ENCODE data around the gene RIN1. TPM values are rescaled to one million over a fixed set of nuclear protein-coding genes. Genes with fewer than 3 reads are reported as not detected.

RIN1 gene
- total RNA-seq, 2 experiments from 2014 or later = 2.0 to 2.6 TPM

DNA sequence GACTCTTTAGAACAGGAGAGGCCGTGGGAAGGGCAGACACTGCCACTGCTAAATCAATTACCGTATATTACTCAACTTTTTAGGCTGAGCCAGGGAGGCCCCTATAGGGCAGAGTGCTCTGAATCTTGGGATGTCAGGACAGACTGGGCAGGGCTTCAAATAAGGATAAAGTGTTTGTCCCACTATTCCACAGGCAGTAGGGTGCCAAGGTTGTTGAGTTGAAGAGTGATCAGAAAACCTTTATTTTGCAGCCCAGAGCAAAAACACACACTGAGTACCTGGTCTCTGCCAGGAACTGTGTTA lies 12.8 kb upstream of the RIN1 start:
- Mint-ChIP-seq H3K4me1 (ENCODE audit: low read depth) (peaks cover 29% of the 10 kb centered on the region), H3K36me3 (ENCODE audit: low read depth) (peaks cover 3% of the 10 kb centered on the region), H3K27me3 (ENCODE audit: low read depth) (peaks cover 3% of the 10 kb centered on the region), H3K27ac (no peak overlapping the region), H3K9me3 (no peaks in the 10 kb centered on the region), H3K4me3 (no peak overlapping the region)
- CTCF ChIA-PET = no interaction called here
- intact Hi-C loops (cut with micrococcal nuclease) = loop anchor here (5.0 kb wide), 3 partner anchors 38 to 268 kb away; partner anchors contain the start of genes MRPL11 and RBM14
- DNase-seq = no peak

GRCh38 chr11:66347425-66348276 lies 11.4 kb upstream of the RIN1 start, which contains the start of gene B4GAT1:
Gene B4GAT1, minus strand, starts transcription at chr11:66347629. Its CDS starts 84 bp downstream, at chr11:66347545.
- peak within 1 kb of the TSS; percentile 93 for H3K4me3 Mint-ChIP-seq
- CTCF ChIA-PET = interaction anchor here (0.6 to 5.9 kb wide), 7 partner anchors 8 to 41 kb away, joined by 3 to 32 read pairs (median 4); partner anchors contain the start of gene SLC29A2
- DNase-seq = peak; percentile 93
- no peaks in the 10 kb centered on the region for H3K9me3 Mint-ChIP-seq
- H3K27ac Mint-ChIP-seq = peak within 1 kb of the TSS; percentile 94
- H3K27me3 Mint-ChIP-seq (ENCODE audit: low read depth) = peaks cover 3% of the 10 kb centered on the region
- peaks cover 3% of the 10 kb centered on the region for H3K36me3 Mint-ChIP-seq (ENCODE audit: low read depth)
- H3K4me1 Mint-ChIP-seq (ENCODE audit: low read depth) = peaks cover 43% of the 10 kb centered on the region
- intact Hi-C loops (cut with micrococcal nuclease) = loop anchor here (5.0 kb wide), 3 partner anchors 40 to 270 kb away; partner anchors contain the start of genes MRPL11 and RBM14

GRCh38 chr11:66346476-66347424 lies 10.5 kb upstream of the RIN1 start:
- CTCF ChIA-PET = interaction anchor here (2.1 to 5.9 kb wide), 3 partner anchors 17 to 40 kb away, joined by 7 to 32 read pairs (median 15); no protein-coding TSS in a partner anchor
- intact Hi-C loops (cut with micrococcal nuclease) = loop anchor here (5.0 kb wide), 3 partner anchors 41 to 271 kb away; partner anchors contain the start of genes MRPL11 and RBM14
- Mint-ChIP-seq H3K9me3 (no peaks in the 10 kb centered on the region), H3K4me3 (peak overlapping the region; percentile 93), H3K36me3 (ENCODE audit: low read depth) (peaks cover 4% of the 10 kb centered on the region), H3K4me1 (ENCODE audit: low read depth) (peaks cover 42% of the 10 kb centered on the region), H3K27ac (peak overlapping the region; percentile 63), H3K27me3 (ENCODE audit: low read depth) (peaks cover 3% of the 10 kb centered on the region)
- DNase-seq = no peak

DNA sequence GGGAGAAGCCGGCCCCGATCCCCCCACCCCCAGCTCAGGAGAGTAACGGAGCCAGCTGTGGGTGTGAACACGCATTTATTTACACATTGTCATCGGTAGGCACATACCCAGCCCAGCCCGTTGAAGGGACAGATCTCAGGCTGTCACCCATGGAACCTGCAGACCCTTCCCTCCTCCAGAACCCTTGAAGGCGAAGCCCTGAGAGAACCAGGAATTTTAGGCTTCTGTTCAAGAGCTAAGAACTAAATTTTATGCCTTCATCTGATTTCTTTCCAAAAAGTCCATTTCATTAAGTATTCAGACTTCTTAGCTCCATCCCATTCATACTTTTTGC lies 9.0 kb upstream of the RIN1 start:
- DNase-seq = no peak
- Mint-ChIP-seq H3K36me3 (ENCODE audit: low read depth) (peaks cover 9% of the 10 kb centered on the region), H3K27ac (peak overlapping the region; percentile 85), H3K4me1 (ENCODE audit: low read depth) (peaks cover 42% of the 10 kb centered on the region), H3K27me3 (ENCODE audit: low read depth) (peaks cover 3% of the 10 kb centered on the region), H3K4me3 (peak overlapping the region; percentile 93), H3K9me3 (no peaks in the 10 kb centered on the region)
- intact Hi-C loops (cut with micrococcal nuclease) = loop anchor here (1.0 to 5.0 kb wide), 9 partner anchors 9 to 272 kb away; partner anchors contain the start of genes MRPL11, RBM14, RIN1 and SLC29A2
- CTCF ChIA-PET = interaction anchor here (0.5 to 5.9 kb wide), 6 partner anchors 9 to 465 kb away, joined by 3 to 32 read pairs (median 4); partner anchors contain the start of gene RIN1

DNA sequence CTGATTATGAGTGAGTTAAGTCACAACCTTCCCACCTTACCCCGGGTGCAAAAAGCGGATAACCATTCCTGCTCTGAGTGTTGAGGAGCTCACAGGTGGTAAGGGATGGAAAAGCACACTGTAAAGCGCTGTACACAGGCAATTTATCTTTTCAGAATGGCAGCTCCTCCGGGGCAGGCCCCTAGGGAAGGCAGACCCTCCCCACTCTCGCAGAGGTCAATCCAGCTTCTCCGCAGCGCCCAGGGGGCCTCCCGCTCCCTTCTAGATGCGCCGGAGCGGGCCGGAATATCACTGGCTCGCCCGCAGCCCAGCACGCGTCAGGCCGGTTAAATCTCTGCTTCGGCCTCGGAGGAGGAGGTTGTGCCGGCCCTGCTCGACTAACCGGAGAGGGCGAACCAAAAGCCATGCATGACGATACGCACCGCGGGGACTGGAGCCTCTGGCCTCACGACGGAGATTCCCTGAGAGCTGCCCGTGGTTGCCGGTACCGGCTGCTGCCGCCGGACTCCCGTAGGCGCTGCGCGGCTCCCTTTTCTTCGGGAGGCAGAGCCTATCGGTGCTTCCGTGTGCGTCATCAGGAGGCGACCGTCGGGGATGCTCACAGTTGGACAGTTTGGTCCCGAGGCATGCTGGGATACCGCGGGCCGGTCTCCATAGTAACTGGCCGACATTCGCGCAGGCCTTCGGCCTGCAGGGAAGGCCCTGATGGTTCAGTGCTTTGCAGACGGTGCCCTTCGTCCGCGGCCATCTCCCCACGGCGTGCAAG lies 8.5 kb upstream of the RIN1 start, which contains the start of gene BRMS1:
BRMS1 (minus strand) TSS at position 555 of the 766 bp plus-strand sequence. CDS start 2,870 bp downstream, outside the sequence.
- H3K27me3 Mint-ChIP-seq (ENCODE audit: low read depth) = peaks cover 3% of the 10 kb centered on the region
- H3K9me3 Mint-ChIP-seq = no peaks in the 10 kb centered on the region
- peaks cover 11% of the 10 kb centered on the region for H3K36me3 Mint-ChIP-seq (ENCODE audit: low read depth)
- H3K4me3 Mint-ChIP-seq = peak within 1 kb of the TSS; percentile 93
- intact Hi-C loops (cut with micrococcal nuclease) = loop anchor here (1.0 to 5.0 kb wide), 9 partner anchors 8 to 273 kb away; partner anchors contain the start of genes MRPL11, RBM14, RIN1 and SLC29A2
- peak; percentile 99 for DNase-seq
- peaks cover 42% of the 10 kb centered on the region for H3K4me1 Mint-ChIP-seq (ENCODE audit: low read depth)
- H3K27ac Mint-ChIP-seq = peak within 1 kb of the TSS; percentile 85
- CTCF ChIA-PET = interaction anchor here (0.6 to 5.9 kb wide), 5 partner anchors 8 to 44 kb away, joined by 3 to 32 read pairs (median 4); partner anchors contain the start of gene RIN1

- H3K4me1 Mint-ChIP-seq (ENCODE audit: low read depth) = peaks cover 36% of the 10 kb centered on the region
- intact Hi-C loops (cut with micrococcal nuclease) = no loop called here
- CTCF ChIA-PET = interaction anchor here (5.9 kb wide), 1 partner anchor 31 kb away, joined by 32 read pairs; no protein-coding TSS in a partner anchor
- H3K27ac Mint-ChIP-seq = no peak overlapping the region
- DNase-seq = no peak
- peak overlapping the region; percentile 93 for H3K4me3 Mint-ChIP-seq
- no peaks in the 10 kb centered on the region for H3K9me3 Mint-ChIP-seq
- peaks cover 3% of the 10 kb centered on the region for H3K27me3 Mint-ChIP-seq (ENCODE audit: low read depth)
- peaks cover 16% of the 10 kb centered on the region for H3K36me3 Mint-ChIP-seq (ENCODE audit: low read depth)
Measured at GRCh38 chr11:66343176-66343575, 6.9 kb upstream of the RIN1 start.

DNA sequence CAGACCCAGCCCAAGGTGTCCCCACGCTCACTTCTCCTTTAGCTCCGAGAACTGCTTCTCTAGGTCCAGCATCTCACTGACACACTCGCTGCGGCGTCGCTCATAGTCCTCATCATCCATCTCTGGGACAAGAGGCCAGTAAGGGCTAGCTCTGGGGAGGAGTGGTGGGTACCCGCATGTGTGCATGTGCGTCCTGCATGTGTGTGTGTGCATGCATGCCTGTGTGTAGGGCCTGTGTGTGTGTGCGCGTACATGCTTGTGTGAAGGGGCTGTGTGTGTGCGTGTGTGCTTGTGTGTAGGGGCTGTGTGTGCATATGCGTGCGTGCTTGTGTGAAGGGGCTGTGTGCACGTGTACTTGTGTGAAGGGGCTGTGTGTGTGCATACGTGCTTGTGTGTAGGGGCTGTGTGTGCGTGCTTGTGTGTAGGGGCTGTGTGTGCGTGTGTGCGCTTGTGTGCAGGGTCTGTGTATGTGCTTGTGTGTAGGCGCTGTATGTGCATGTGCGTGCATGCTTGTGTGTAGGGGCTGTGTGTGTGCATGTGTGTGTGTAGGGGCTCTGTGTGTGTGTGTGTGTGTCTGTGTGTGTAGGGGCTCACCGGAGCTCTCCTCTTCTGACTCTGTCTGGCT lies 5.4 kb upstream of the RIN1 start:
- CTCF ChIA-PET = interaction anchor here (1.0 to 1.5 kb wide), 2 partner anchors 10 to 30 kb away, joined by 3 read pairs; no protein-coding TSS in a partner anchor
- DNase-seq = no peak
- Mint-ChIP-seq H3K36me3 (ENCODE audit: low read depth) (peaks cover 12% of the 10 kb centered on the region), H3K27ac (no peak overlapping the region), H3K9me3 (no peaks in the 10 kb centered on the region), H3K27me3 (ENCODE audit: low read depth) (no peaks in the 10 kb centered on the region), H3K4me3 (no peak overlapping the region), H3K4me1 (ENCODE audit: low read depth) (peaks cover 42% of the 10 kb centered on the region)
- intact Hi-C loops (cut with micrococcal nuclease) = no loop called here

- Mint-ChIP-seq H3K4me1 (ENCODE audit: low read depth) (peaks cover 42% of the 10 kb centered on the region), H3K27me3 (ENCODE audit: low read depth) (no peaks in the 10 kb centered on the region), H3K27ac (no peak overlapping the region), H3K36me3 (ENCODE audit: low read depth) (peaks cover 12% of the 10 kb centered on the region), H3K9me3 (no peaks in the 10 kb centered on the region), H3K4me3 (no peak overlapping the region)
- intact Hi-C loops (cut with micrococcal nuclease) = no loop called here
- DNase-seq = no peak
- CTCF ChIA-PET = interaction anchor here (1.4 to 1.5 kb wide), 2 partner anchors 9 to 29 kb away, joined by 3 to 5 read pairs; no protein-coding TSS in a partner anchor
Measured at GRCh38 chr11:66340596-66341501, 4.6 kb upstream of the RIN1 start.

GRCh38 chr11:66339686-66340483 lies 3.7 kb upstream of the RIN1 start:
- intact Hi-C loops (cut with micrococcal nuclease) = no loop called here
- Mint-ChIP-seq H3K4me3 (no peak overlapping the region), H3K4me1 (ENCODE audit: low read depth) (peaks cover 39% of the 10 kb centered on the region), H3K36me3 (ENCODE audit: low read depth) (peaks cover 12% of the 10 kb centered on the region), H3K9me3 (no peaks in the 10 kb centered on the region), H3K27ac (no peak overlapping the region), H3K27me3 (ENCODE audit: low read depth) (no peaks in the 10 kb centered on the region)
- CTCF ChIA-PET = interaction anchor here (1.4 kb wide), 1 partner anchor 28 kb away, joined by 5 read pairs; no protein-coding TSS in a partner anchor
- DNase-seq = no peak
